Nephron progenitor cell (in vitro differentiated cells): ENCODE data around the gene SHISA7.
A peak's percentile ranks its signal among the peaks of the same experiment; 100 is the strongest.

Experiments
- DNase-seq: peaks from one replicate; pipeline ENCODE4 v3.0.0; 2021
- H3K27ac Mint-ChIP-seq: 2 replicates; pipeline ENCODE4 v1.8.0; 2021; ENCODE audit warnings: mild to moderate bottlenecking, moderate library complexity, mixed read lengths
- H3K27me3 Mint-ChIP-seq: 2 replicates; pipeline ENCODE4 v1.8.0; 2021; ENCODE audit warnings: mild to moderate bottlenecking, low read depth, mixed read lengths; ENCODE audit not compliant: poor library complexity
- H3K36me3 Mint-ChIP-seq: 2 replicates; pipeline ENCODE4 v1.8.0; 2021; ENCODE audit warnings: low read depth, mixed read lengths
- H3K4me1 Mint-ChIP-seq: 2 replicates; pipeline ENCODE4 v1.8.0; 2021; ENCODE audit warnings: mixed read lengths
- H3K4me3 Mint-ChIP-seq: 2 replicates; pipeline ENCODE4 v1.8.0; 2021; ENCODE audit warnings: mild to moderate bottlenecking, moderate library complexity, mixed read lengths
- H3K9me3 Mint-ChIP-seq: 2 replicates; pipeline ENCODE4 v1.8.0; 2021; ENCODE audit warnings: mild to moderate bottlenecking, moderate library complexity, mixed read lengths
- TF ChIP-seq, protein P1 (sequence below): fragments of 200-600 bp; sonication (generic); IDR thresholded peaks from 2 replicates; pipeline ENCODE4 v1.5.0; 2021; ENCODE audit warnings: antibody characterized with exemption

The SHISA7 gene

DNA sequence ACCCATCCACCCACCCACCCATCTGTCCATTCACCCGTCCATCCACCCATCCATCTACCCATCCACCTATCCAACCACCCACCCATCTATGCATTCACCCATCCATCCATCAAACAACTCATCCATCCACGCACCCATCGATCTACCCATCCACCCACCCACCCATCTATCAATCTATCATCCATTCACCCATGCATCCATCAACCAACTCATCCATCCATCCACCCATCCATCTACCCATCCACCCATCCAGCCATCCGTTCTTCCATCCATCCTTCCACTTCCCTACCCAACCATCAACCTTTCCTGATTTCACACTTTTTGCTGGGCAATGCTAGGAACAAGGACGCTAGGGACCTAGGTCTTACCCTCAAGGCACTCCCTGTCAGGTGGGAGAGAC is 61.1 kb downstream of the SHISA7 start:
- no peak for DNase-seq
- Mint-ChIP-seq H3K4me1 (peaks cover 30% of the 10 kb centered on the region), H3K4me3 (peak overlapping the region; percentile 76)

DNA sequence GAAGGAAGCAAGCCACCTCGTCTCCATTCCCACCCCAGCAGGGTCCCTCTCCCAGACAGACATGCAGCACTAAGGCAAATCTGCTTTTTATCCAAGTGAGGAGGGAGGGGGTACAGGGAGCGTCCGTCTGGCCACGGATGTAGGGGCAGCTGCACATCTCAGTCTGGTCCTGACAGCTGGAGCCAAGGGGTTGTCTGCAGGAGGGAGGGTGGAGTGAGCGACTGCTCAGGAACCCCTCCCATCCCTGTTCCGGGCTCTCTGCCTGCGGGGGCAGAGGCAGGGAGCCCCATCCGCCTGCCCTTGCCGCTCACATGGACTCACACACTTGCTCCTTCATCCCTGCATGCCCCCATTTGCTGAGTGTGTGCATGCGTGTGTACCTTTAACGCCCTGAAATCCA is 63.9 kb downstream of the SHISA7 start:
- Mint-ChIP-seq H3K36me3 (peaks cover 3% of the 10 kb centered on the region), H3K27me3 (peaks cover 26% of the 10 kb centered on the region), H3K9me3 (peaks cover 10% of the 10 kb centered on the region), H3K4me1 (peaks cover 24% of the 10 kb centered on the region), H3K27ac (no peak overlapping the region), H3K4me3 (no peak overlapping the region)
- TF ChIP-seq, protein P1, sequence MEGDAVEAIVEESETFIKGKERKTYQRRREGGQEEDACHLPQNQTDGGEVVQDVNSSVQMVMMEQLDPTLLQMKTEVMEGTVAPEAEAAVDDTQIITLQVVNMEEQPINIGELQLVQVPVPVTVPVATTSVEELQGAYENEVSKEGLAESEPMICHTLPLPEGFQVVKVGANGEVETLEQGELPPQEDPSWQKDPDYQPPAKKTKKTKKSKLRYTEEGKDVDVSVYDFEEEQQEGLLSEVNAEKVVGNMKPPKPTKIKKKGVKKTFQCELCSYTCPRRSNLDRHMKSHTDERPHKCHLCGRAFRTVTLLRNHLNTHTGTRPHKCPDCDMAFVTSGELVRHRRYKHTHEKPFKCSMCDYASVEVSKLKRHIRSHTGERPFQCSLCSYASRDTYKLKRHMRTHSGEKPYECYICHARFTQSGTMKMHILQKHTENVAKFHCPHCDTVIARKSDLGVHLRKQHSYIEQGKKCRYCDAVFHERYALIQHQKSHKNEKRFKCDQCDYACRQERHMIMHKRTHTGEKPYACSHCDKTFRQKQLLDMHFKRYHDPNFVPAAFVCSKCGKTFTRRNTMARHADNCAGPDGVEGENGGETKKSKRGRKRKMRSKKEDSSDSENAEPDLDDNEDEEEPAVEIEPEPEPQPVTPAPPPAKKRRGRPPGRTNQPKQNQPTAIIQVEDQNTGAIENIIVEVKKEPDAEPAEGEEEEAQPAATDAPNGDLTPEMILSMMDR: no peak
- no peak for DNase-seq

More for the DNA sequence above, 61.1 kb downstream of the SHISA7 start:
- peaks cover 10% of the 10 kb centered on the region for H3K9me3 Mint-ChIP-seq
- no peak overlapping the region for H3K27ac Mint-ChIP-seq
- peaks cover 11% of the 10 kb centered on the region for H3K36me3 Mint-ChIP-seq
- peaks cover 26% of the 10 kb centered on the region for H3K27me3 Mint-ChIP-seq
- TF ChIP-seq, protein P1: no peak
